RPMI8226 (cell line): ENCODE measurements around the gene TGM1.
"Not testable (repeated sequence)": the region's sequence is repeated elsewhere in the genome, so short reads cannot be mapped to it uniquely, and the experiment has no call there.

Experiments
- DNase-seq: peaks from one replicate; pipeline ENCODE4 v3.0.0-alpha.2; 2015

TGM1 gene

DNA sequence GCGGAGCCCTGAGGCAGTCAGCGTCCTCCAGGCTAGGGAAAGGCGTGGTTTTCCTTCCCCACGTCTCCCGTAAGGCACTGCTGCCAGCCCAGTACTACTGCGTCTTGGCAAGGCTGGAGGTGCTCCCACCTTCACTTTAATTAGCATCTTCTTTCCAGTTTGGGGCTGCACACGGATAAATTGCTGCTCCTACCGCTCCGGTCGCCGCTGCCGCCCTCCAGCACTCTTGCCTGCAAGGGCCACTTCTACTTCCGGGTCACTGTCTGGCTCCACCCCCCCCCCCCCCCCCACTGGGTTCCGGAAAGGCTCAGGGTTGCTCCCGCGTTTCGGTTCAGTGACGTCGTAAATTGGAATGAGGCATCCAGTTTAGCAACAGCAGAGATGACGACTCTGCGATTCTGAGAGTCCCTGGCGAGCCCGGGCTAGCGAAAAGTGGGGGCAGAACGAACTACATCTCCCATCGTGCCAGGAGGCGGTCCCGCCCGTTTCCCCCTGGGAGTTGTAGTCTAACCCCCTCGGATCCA, 30.8 kb downstream of the TGM1 start, which contains the start of gene NEDD8:
TSS of gene NEDD8 (minus strand) at position 247 of the 524 bp plus-strand sequence. CDS start at position 147, 100 bp downstream.
- DNase-seq = peak; percentile 88

DNA sequence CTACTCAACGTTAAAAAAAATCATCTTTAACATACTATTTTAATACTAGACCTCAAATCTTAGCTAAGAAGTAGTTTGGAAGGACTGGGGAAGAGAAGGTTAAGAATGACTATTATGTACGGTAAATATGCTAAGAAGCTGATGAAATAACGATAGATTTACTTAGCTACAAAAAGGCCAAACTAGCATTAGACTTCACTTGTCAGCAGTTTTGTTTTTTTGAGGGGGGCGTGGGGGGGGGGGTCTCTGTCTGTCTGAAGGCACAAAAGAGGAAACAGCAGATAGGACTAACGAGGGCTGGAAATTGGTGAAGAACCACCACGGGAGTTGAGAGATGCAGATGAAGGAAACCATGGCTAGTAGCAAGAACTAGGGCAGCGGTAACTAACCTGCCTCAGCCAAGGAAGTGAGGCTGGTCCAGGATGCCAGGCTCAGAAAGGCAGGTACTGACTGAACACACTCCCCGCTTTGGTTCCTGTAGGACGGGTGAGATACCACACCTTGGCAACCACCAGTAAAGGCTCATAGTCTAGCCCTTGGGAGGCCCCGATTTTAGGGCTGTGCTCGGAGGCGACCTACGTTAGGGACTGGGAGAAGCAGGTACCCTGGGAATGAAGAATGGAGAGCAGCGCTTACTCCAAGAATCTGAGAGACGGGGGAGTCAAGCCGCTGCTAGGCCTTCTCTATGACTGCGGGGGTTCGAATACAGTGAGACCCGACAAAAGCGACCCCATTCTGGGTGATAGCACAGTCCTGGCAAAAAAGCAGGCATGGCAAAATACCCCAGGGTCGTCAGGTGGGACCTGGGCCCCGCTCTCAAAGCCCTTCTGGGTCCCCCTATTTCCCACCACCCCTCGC, 31.5 kb downstream of the TGM1 start:
- DNase-seq = no peak

DNA sequence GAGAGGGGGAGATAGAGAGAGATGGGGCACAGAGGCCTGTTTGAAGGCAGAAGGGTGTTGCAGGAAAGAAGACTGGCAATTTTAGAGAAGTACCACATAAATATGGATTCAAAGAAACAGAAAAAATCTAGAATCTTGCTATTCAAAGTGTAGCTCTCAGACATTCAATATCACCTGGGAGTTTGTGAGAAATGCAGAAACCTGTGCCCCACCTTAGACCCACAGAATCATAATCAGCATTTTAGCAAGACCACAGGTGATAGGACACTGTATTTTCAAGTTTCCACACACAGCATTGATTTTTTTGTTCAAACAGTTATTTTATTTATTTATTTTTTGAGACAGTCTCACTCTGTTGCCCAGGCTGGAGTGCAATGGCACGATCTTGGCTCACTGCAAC, 34.1 kb downstream of the TGM1 start:
- DNase-seq = no peak

DNA sequence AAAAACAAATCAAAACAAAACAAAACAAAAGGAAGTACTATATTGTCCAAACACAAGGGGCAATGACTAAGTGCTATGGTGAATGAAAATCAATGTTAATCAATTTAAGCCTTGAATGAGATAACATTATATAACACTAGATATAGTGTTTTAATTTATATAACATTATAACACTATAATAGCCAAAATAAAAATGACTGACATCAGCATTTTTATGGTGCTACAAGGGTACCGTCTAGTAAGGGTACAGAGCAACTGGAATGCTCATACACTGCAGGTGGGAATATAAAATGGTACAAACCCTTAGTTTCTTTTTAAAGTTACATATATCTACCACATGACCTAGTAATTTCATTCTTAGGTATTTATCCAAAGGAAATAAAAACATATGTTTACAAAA, 36.5 kb downstream of the TGM1 start:
- DNase-seq = no peak

DNA sequence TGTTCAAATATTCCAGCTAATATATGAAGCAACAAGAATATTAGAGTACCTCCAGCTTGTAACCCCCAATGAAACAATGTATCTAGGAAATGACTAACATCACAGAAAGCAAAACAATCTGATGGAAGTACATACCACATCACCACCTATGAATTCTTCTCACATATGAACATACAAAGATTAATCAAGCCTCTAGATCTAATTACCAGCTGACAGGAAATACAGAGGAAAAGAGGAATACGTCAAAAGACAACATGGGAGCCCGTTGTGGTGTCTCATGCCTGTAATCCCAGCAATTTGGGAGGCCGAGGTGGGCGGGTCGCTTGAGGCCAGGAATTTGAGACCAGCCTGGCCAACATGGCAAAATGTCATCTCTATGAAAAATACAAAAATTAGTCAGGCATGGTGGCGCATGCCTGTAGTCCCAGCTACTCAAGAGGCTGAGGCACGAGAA, 38.3 kb downstream of the TGM1 start:
- DNase-seq = no peak

DNA sequence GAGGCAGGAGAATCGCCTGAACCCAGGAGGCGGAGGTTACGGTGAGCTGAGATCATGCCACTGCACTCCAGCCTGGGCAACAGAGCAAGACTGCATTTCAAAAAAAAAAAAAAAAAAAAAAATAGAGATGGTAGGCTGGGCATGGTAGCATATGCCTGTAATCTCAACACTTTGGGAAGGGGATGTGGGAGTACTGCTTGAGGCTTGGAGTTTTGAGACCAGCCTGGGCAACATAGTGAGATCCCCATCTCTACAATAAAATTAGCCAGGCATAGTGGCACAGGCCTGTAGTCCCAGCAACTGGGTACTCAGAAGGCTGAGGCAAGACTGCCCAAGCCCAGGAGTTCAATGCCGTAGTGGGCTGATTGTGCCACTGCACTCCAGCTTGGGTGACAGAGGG, 40.0 kb downstream of the TGM1 start:
- not testable (repeated sequence) for DNase-seq

DNA sequence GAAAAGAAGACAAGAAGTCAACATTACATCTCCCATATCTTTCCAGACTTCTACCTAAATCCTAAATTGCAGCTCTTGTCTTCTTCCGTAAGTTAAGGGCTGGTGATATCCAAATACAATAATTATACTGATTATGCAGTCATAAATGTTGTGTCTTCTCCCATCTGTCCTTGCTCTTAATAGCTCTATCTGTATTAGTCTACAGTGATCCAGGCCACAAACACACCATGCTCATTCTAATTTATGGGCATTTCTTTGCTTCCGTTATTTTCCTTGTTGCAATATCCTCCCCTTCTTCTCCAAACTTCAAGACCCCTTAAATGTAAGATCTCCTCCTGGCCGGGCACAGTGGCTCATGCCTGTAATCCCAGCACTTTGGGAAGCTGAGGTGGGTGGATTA, 43.5 kb downstream of the TGM1 start:
- no peak for DNase-seq

DNA sequence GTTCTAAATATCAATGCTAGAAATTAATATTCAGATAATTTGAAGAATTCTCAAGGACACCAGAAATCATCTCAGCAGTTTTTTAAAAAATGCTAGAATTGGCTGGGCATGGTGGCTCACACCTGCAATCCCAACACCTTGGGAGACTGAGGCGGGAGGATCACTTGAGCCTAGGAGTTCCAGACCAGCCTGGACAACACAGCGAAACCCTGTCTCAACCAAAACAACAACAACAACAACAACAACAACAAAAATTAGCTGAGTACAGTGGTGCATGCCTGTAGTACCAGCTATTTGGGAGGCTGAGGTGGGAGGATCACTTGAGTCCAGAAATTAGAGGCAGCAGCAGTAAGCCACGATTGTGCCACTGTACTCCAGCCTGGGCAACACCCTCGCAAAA, 43.9 kb downstream of the TGM1 start:
- no peak for DNase-seq

DNA sequence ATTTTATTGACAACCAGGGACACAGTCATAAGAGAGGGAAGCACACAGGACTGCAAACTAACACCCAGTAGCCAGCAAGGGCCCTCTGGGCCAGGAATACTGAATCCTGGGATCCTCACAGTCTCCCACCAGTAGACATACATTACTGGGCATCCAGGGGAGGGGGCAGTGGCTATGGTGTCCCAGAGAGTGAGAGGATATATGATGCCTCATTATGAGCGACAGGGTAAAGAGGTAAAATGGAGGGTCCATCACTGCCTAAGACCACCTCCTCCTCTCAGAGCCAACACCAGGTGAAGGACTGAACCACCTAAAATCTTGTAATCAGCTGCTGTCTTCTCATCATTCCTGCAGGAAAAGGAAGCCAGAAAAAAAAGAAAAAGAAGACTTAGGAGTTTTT, 46.1 kb downstream of the TGM1 start:
- DNase-seq = not testable (repeated sequence)

DNA sequence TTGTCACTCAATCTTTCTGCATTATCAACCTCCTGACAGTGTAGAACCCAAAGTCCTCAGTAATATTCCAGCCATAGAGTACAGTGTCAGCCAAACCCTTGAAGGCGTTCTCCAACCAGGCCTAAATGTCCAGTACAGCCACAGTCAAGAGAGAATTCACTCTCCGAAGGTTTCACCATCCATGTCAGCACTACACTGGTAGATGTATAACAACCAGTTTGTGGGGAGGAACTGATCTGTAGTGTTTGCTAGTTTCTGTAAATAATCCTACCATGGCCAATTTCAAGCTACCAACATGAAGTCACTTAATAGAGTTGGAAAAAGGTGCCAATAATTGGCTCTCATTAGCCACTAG, 46.7 kb downstream of the TGM1 start:
- no peak for DNase-seq

DNA sequence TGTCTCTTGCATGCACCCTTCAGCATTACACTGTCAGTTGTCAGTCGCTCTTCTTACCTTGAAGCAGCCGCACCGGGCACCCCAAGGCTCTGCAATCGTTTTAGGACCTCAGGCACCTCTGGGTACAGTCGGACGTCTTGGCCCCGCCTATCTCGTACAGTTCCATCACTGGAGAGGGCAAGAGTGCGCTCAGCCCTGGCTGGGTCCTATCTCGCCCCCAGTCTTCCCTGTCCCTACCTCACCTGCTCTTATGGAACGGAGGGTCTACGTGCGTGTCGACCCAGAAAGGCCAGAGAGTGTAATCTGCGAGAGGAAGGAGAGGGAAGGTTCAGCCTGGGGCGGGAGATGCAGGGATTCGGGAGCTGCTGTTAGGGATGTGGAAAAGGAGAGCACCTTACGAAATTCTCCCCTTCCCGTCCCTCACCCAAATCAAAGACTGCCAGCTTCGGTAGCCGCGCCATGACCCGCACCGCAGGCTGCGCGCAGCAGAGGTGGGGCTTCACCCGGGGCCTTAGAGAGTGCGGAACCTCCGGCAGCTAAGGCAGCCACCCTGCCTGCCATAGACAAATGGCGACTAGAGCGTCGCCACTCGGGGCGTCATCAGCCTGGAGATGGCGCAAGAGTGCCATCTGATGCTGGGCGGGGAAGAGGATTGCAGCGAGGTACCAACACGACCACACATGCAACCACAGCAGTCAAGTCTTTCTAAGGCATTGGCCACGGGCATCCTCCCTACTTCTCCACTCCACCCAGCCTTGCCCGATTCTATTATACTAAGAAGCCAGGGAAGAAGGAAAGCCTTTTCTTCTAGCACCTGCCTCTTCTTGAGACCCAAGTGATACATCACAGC, 47.3 kb downstream of the TGM1 start, which contains the start of gene MDP1:
TSS of gene MDP1 (minus strand) at position 572 of the 850 bp plus-strand sequence. CDS start at position 461, 111 bp downstream.
- peak; percentile 87 for DNase-seq

DNA sequence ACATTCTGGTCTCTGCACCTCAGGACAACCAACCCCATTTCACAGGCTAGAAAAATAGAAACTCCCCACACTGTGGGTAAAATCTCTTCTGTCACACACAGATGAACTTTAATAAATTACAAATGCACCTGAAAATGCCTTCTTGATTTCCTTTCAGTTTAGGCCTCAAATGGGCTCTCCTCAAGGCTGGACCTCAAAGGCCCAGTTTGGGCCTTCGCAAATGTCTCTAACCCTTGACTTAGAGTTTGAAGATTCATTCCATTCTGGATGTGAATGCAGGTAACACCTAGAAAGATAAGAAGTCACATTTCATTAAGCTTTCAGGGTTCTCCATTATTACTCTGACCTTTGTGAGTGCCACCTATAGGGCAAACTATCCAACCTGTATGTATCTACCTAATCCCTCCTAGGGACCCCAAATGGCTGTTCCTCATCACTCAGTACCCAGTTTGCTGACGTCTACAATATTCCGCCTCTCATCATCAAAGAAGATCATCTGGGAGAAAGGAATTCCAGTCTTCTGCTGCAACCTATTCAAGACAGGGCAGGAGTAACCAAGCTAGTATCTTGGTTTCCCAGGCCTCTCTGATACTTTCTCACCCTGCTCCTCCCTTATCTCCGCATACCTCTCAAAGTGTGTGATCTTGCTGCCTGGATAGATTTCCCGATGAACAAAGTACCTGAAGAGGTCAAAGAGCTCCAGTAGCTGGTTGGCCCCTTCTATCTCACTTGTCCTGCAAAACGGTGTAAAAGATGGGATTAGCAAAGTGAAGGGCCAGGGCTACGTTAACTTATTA, 48.9 kb downstream of the TGM1 start:
- DNase-seq = no peak

DNA sequence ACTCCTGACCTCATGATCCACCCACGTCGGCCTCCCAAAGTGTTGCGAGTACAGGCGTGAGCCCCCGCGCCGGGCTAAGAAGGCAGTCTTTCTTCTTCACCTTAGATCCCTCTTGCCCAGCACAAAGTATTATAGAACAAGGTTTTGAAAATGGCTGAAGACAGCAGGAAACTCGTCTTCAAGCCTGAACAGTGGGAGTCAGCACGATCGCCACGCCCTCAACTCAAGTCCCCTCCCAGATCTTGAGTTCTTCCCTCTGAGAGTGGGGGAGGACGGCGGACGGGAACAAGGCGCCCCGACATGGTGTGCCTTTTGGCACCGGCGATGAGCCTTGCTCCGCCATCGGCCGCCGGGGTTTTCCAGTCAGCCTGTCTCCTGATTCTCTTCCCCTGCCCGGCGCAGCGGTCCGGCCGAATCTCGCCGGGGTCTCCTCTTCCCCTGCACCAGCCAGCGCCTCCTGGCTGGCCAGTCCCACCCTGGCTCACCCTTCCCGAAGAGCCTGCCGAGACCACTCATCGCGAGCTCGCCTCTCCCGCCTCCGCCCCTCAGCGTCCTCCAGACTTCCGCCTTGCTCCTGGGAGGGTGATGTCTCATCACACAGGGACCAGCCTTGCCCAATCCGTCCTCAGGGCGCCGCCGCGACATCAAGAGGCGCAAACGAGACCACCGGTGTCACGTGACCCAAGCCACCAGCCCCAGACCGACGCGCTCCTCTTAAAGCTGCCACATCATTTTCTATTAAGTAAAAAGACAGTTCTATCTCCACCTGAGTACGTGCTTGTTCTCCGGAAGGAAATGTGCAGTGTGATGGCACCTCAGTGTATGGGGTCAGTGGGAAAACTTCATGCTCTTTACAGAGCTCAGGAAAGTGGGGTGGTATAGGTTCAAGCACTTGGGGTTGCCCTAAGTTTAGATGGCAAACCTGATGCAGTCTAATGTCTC, 49.8 kb downstream of the TGM1 start, which contains the start of gene CHMP4A:
TSS of gene CHMP4A (minus strand) at position 565 of the 942 bp plus-strand sequence. CDS start at position 516, 49 bp downstream.
- DNase-seq = peak; percentile 95

DNA sequence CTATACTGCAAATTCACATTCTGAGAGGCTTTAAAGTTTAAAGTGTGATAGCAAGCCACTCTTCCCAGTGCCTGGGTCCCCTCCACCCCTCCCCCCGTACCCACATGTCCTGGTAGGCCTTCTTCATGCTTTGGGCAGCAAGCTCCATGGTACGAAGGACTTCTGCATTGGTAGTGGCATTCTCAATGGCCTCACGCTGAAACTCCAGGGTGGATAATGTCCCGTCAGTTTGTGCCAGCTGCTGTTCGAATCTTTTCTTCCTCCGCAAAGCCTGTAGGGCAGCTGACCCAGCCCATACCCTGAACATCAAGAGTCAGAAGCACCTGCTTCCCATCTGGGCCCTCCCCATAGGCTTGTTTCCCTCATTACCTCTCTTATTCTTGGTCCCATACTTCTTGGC, 51.7 kb downstream of the TGM1 start:
- no peak for DNase-seq

DNA sequence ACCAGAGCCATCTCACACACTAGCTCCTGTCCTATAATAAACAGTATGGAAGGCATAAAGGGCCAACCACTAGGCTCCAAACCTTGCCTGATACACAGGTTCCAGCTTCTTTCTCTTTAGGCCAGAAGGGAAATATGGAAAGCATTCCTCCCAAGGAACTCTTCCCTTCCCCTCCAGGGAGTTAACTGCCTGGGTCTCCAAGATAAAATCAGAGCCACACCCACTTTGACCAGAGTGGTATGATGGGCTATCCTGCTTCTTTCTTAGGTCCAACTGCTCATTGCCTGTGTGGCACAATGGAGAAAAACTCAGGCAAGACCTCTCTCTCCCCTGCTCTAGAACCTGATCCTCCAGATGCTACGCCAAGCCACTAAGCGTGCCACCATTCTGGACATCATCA, 55.4 kb downstream of the TGM1 start:
- DNase-seq = no peak

DNA sequence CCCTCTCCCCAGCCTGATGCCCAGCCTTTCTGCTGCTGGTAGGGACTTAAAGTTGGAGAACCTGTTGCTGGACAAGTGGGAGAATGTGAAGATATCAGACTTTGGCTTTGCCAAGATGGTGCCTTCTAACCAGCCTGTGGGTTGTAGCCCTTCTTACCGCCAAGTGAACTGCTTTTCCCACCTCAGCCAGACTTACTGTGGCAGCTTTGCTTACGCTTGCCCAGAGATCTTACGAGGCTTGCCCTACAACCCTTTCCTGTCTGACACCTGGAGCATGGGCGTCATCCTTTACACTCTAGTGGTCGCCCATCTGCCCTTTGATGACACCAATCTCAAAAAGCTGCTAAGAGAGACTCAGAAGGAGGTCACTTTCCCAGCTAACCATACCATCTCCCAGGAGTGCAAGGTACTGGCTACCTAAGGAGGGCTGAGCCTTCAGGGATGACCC, 55.8 kb downstream of the TGM1 start:
- no peak for DNase-seq

DNA sequence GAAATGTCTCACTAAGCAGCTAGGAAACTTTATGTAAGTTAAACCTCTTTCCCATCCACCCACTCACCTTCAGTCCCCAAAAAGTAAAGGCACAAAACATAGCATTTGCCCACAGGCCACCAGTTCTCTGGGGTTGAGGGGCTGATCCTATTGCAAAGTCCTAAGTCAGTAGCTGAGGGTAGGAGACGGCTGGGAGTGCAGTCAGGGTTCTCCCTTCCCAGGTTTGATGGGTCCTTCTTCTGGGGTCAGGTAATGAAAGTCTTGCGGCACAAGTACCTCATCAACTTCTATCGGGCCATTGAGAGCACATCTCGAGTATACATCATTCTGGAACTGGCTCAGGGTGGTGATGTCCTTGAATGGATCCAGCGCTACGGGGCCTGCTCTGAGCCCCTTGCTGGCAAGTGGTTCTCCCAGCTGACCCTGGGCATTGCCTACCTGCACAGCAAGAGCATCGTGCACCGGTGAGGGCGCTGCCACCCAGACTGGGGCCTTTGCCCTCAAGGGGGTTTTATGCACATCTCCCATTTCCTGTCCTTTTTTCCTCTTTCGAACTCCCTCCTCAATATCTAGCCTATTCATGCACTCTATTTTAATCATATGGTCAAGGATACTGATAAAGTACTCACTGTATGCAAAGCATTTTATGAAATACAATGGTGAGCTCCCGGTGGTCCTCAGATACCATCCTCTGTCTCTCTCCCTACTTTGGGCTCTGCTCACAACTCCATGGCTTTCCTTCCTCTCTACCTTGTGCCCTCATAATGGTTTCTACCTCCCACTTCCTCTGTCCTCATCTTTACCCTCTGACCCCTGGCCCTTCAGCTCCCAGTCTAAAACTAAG, 56.5 kb downstream of the TGM1 start:
- no peak for DNase-seq

DNA sequence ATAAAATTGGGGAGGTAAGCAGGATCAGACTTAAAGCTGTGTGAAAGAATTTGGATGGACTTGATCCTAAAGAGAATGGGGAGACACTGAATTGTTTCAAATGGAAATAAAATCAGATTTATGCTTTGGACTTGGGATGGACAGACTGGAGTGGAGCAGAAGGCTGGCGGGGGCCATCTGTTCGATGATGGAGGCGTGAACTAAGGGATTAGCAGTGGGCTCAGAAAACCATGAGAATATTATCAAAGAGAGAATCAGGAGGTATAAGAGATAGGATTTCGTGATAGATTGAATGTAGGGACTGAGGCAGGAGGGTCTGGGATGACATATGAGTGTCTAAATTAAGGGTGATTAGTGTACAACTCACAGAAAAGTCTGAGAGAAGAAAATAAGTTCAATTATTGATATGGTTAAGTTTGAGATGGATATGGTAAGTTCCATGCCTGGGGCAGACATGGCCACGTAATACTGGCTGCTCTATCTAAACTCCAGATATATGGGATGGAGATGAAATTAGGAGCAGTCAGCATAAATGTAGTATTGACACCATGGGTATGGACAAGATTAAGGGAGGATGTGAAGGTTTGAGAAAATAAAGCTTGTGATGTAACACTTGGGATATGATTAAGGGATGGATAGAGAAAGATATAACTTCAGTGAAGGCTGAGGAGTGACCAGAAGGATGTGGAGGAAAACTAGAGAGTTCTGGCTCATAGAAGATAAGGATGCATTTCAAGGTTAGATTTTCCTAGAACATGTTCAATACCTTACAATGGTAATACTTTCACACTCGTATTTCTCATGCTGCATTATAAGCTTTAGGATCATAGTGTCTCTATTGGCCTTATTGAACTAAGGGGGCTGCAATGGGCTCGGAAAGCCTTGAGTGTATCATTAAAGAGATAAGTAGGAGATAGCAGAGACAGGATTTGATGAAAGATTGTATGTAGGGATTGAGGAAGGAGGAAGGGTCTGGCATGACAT, 58.5 kb downstream of the TGM1 start:
- no peak for DNase-seq
